RWPE2 (cell line): ENCODE measurements around the gene RPS3.
A peak's percentile ranks its signal among the peaks of the same experiment; 100 is the strongest.

Experiments used
- ATAC-seq: fragments of 200-7000 bp; cut with Tn5 transposase; 3 replicates; pipeline ENCODE4 v1.9.1; 2021; ENCODE audit warnings: low read depth
- DNase-seq: peaks from one replicate; pipeline ENCODE4 v3.0.0-alpha.2; 2020; ENCODE audit warnings: low spot score
- H3K27ac ChIP-seq: fragments of 450-650 bp; 2 replicates; pipeline ENCODE4 v1.5.1; 2017; ENCODE audit warnings: mild to moderate bottlenecking; ENCODE audit not compliant: poor library complexity, severe bottlenecking
- H3K27me3 ChIP-seq: fragments of 250-450 bp; sonication (Bioruptor Pico); 2 replicates; pipeline ENCODE4 v1.5.1; 2021; ENCODE audit warnings: mild to moderate bottlenecking, moderate library complexity; ENCODE audit not compliant: insufficient read depth, poor library complexity, severe bottlenecking
- H3K36me3 ChIP-seq: fragments of 250-450 bp; sonication (Bioruptor Pico); 2 replicates; pipeline ENCODE4 v1.5.1; 2020; ENCODE audit warnings: low read depth, mild to moderate bottlenecking, moderate library complexity
- H3K4me1 ChIP-seq: fragments of 250-450 bp; sonication (Bioruptor Pico); 2 replicates; pipeline ENCODE4 v1.5.1; 2021; ENCODE audit warnings: mild to moderate bottlenecking, moderate library complexity; ENCODE audit not compliant: insufficient read depth, poor library complexity, severe bottlenecking
- H3K4me3 ChIP-seq: fragments of 250-450 bp; sonication (Bioruptor Pico); 2 replicates; pipeline ENCODE4 v1.5.1; 2021; ENCODE audit warnings: mild to moderate bottlenecking, moderate library complexity; ENCODE audit not compliant: severe bottlenecking
- H3K9me3 ChIP-seq: fragments of 250-450 bp; sonication (Bioruptor Pico); 2 replicates; pipeline ENCODE4 v1.5.1; 2021; ENCODE audit warnings: mild to moderate bottlenecking, moderate library complexity; ENCODE audit not compliant: severe bottlenecking
- TF ChIP-seq, protein P1 (sequence below): fragments of 450-650 bp; IDR thresholded peaks from one replicate; pipeline ENCODE4 v1.5.1; 2017; ENCODE audit warnings: mild to moderate bottlenecking, moderate library complexity; ENCODE audit not compliant: poor library complexity, severe bottlenecking

Gene RPS3

DNA sequence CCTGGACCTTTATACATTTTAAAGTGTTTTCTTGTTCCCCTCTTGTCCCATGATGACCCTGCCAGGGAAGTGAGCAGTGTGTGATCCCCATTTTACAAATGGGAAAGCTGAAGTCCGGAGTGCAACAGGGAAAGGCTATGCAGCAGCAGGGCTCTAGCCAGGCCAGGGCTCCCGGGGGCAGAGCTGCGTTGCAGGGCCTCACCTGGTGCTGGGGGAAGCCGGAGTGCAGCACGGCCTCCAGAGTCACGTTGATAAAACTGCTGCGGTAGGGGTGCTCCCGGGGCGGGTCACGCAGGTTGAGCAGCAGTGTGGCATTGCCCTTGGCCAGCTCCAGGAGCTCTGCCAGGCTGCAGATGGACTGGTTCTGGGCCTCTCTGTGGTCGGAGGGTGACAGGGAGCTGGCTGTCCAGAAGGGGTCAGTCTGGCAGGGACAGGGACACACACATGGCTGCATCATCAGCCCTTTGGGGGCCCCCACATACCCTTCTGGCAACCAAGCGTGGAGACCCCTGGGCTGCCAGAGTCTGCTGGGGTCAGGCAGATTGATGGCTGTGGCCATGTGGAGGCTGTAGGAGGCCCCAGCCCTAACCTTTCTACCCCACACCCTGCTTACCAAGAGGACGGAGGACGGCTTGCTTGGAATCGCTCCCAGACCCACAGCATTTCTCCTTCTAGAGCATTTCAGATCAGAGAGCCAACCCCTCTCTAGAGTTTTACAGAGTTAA is 43.0 kb downstream of the RPS3 start:
- Histone ChIP-seq H3K27me3 (no peaks in the 10 kb centered on the region), H3K9me3 (no peaks in the 10 kb centered on the region), H3K36me3 (no peaks in the 10 kb centered on the region), H3K4me3 (no peak overlapping the region), H3K4me1 (no peaks in the 10 kb centered on the region), H3K27ac (no peak overlapping the region)
- DNase-seq (no peak), ATAC-seq (no peak)
- TF ChIP-seq, protein P1, sequence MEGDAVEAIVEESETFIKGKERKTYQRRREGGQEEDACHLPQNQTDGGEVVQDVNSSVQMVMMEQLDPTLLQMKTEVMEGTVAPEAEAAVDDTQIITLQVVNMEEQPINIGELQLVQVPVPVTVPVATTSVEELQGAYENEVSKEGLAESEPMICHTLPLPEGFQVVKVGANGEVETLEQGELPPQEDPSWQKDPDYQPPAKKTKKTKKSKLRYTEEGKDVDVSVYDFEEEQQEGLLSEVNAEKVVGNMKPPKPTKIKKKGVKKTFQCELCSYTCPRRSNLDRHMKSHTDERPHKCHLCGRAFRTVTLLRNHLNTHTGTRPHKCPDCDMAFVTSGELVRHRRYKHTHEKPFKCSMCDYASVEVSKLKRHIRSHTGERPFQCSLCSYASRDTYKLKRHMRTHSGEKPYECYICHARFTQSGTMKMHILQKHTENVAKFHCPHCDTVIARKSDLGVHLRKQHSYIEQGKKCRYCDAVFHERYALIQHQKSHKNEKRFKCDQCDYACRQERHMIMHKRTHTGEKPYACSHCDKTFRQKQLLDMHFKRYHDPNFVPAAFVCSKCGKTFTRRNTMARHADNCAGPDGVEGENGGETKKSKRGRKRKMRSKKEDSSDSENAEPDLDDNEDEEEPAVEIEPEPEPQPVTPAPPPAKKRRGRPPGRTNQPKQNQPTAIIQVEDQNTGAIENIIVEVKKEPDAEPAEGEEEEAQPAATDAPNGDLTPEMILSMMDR, result no peak

DNA sequence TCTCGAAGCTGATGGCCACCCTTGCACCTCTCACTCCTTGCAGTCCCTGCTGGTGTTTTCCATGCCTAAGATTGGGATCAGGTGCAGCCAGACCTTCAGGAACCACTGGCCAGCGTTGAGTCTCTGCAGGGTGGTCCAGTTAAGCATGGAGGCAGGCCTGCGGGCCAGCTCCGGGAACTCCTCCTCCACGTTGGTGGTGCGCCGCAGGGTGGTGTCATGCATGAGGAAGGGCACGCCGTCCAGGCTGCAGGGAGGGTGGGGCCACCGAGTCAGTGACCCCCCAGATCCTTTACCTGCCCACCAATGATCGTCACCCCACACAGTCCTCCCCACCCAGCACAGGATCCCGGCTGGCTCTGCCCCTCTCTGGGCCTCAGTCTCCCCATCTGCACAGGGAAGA is 43.7 kb downstream of the RPS3 start:
- H3K4me3 ChIP-seq, result no peak overlapping the region
- DNase-seq, result no peak
- H3K36me3 ChIP-seq, result no peaks in the 10 kb centered on the region
- no peaks in the 10 kb centered on the region for H3K9me3 ChIP-seq
- H3K27me3 ChIP-seq, result no peaks in the 10 kb centered on the region
- no peak for ATAC-seq
- H3K4me1 ChIP-seq, result no peaks in the 10 kb centered on the region
- TF ChIP-seq, protein P1, result no peak
- no peak overlapping the region for H3K27ac ChIP-seq

- Histone ChIP-seq H3K4me3 (no peak overlapping the region), H3K36me3 (no peaks in the 10 kb centered on the region), H3K4me1 (no peaks in the 10 kb centered on the region), H3K9me3 (no peaks in the 10 kb centered on the region), H3K27ac (no peak overlapping the region), H3K27me3 (no peaks in the 10 kb centered on the region)
- peak; percentile 74 for ATAC-seq
- no peak for DNase-seq
- TF ChIP-seq, protein P1, result peak; percentile 90
Measured at GRCh38 chr11:75445315-75445953, 46.1 kb downstream of the RPS3 start.

GRCh38 chr11:75447415-75447814 is 48.1 kb downstream of the RPS3 start:
- Histone ChIP-seq H3K27ac (no peak overlapping the region), H3K27me3 (no peaks in the 10 kb centered on the region), H3K4me3 (no peak overlapping the region), H3K9me3 (no peaks in the 10 kb centered on the region), H3K36me3 (no peaks in the 10 kb centered on the region), H3K4me1 (no peaks in the 10 kb centered on the region)
- TF ChIP-seq, protein P1, result no peak
- ATAC-seq (no peak), DNase-seq (no peak)

GRCh38 chr11:75449271-75449670 is 50.0 kb downstream of the RPS3 start:
- H3K36me3 ChIP-seq, result no peaks in the 10 kb centered on the region
- no peaks in the 10 kb centered on the region for H3K4me1 ChIP-seq
- no peak overlapping the region for H3K4me3 ChIP-seq
- ATAC-seq (no peak), DNase-seq (no peak)
- TF ChIP-seq, protein P1, result no peak
- no peaks in the 10 kb centered on the region for H3K27me3 ChIP-seq
- no peaks in the 10 kb centered on the region for H3K9me3 ChIP-seq
- no peak overlapping the region for H3K27ac ChIP-seq
